ENCODE results near the gene GGN.
"Not testable (repeated sequence)": the region's sequence is repeated elsewhere in the genome, so short reads cannot be mapped to it uniquely, and the experiment has no call there.

GGN gene

DNA sequence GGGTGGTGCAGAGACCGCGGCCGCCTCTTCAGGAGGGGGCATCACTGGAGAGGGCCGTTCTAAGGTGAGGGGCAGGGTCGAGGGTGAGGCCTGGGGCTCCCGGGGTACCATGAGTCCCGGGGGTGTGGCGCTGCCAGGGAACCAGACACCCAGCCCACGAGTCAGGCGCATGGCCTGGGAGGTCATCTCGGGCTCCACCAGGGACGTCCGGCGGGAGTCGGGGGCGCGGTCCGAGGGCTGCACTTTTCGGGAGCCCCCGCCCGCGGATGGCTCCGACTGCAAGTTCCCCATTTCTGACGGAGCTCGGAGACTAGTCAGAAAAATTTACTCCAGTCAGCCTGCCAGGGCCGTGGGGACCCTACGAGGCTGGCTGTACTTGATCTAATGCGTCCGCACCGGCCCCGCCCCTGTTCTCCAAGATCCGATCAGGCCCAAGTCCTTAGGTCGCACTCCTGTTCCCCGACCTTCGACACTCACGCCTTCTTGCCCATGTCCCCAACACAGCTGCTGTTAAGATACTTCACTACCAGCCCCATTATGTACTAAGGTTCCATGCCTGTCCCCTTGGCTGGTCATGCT is 774 bp downstream of the GGN start:
- no peak for DNase-seq (ENCODE audit: low read depth)

GRCh38 chr19:38386300-38386970 is 1.4 kb downstream of the GGN start:
- DNase-seq (ENCODE audit: low read depth): no peak

- no peak for DNase-seq (ENCODE audit: low read depth)
These were observed 2.0 kb downstream of the GGN start for GRCh38 chr19:38385804-38386257.

DNA sequence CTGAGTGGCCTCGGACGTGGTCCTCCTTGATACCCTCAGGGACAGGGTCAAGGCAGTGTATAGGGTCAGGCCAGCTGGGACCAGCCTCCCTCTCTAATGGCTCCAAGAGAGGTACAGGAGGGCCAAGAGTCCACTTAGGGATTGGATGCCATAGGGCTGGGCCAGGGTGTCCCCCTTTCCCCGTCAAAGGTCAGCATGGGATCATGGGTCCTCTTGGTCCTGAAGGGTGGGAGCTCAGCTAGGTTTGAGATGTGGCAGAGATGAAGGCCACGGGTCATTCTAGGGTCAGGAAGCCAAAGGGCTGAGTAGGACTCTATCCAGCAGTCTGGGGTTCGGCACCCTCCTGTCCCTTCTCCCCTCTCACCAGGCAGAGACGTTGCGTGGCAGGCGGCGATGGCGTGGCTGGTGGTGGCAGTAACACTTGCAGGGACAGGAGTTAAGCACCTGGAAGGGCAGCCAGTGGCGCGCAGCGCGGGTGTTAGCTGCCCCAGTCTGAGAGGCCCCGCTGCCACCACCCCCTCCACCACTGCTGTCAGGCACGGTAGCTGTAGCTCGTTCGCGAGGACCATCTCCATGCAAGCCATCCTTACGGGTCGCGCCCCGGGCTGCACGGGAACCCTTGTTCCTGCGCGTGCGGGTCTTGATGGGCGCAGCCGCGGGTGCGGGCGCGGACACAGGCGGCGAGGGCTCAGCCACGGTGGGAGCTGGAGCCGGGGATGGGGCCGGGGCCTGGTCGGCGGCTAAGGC is 2.6 kb downstream of the GGN start:
- no peak for DNase-seq (ENCODE audit: low read depth)

DNA sequence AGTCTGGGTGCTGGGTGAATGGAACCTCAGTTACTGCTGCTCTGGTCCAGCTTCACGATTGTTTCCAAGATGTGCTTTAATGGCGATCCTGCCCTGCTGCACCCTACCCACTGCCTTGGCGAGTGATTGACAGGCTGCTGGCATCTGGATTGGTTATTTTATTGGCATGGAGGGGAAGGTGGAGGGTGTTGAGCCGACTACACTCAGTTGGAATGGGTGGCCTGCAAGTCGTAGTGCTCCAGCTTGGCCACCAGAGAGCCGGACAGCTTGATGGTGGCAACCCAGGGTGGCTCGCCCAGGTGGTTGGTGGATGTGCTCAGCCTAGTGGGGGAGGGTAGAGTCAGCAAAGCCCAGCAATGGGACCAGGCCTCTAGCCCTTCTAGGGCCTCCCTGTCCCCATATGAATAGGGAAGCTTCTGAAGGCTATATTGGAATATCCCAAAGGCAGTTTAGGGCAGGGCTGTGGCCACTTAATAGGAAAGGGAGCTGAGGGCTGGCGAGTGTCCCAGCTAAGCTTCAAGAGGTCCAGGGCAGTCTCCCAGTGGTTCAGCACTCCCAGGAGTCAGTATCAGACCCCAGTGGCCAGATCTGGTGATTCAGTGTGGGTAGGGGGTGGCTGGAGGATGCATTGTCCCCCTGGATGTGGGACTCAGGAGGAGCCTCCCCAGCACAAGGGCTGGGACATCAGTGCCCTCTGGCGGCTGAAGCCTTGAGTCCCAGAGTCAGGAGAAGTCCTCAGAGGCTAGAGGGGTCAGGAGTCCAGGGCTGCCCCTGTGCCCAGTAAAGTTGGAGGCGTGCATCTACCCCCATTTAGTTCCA is 3.4 kb downstream of the GGN start:
- DNase-seq (ENCODE audit: low read depth): no peak

DNA sequence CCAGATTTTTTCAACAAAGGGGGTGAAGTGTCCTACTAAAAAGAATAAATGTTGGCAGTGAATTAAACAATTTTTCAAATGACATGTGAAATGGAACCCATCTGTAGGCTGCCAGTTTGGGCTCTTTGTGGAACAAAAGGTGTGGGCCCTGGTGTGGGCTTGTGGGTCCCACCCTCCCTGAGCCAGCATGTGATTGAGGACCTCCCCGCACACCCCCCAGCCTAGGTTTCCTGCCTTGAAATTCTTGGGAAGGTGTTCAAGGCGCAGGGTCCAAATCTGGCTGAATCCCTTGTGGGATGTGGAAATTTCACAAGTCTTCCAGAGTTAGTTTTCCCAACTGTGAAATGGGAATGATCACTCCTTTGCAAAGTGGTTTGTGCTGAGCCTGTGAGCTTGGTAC is 4.1 kb downstream of the GGN start:
- DNase-seq (ENCODE audit: low read depth): no peak

DNA sequence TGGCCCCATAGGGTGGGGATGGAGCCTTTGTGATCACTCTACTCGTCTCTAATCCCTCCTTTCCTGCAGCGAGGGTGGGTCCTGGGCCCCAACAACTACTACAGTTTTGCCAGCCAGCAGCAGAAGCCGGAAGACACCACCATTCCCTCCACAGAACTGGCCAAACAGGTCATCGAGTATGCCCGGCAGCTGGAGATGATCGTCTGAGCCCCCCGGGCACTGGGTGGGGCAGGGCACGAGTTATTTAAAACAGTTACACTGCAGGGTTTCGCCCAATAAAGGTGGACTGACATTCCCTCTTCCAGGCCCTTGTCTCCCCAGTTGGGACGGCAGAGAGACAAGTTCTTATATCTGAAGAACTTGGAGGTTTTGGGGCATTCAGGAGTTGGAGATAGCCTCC is 4.7 kb downstream of the GGN start:
- DNase-seq (ENCODE audit: low read depth): no peak

DNA sequence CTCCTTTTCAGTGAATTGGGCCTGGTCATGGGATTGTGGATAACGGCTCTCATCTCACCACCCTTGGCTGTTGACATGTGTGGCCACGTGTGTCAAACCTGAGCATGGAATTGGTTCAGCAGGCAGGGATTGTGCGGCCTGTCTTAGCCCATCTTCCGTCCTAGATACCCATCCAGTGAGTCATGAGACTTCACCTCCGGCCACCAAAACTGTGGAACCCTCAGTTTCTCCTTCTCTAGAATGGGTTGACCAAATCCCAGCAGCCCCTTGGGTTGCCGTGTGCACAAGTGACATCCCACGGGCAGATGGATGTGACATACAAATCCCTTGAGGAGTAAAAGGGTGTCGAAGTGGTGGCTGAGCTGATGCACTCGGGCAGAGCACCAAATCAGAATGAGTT is 6.7 kb downstream of the GGN start:
- DNase-seq (ENCODE audit: low read depth): no peak

- no peak for DNase-seq (ENCODE audit: low read depth)
These were observed 9.0 kb downstream of the GGN start for GRCh38 chr19:38378866-38379265.

DNA sequence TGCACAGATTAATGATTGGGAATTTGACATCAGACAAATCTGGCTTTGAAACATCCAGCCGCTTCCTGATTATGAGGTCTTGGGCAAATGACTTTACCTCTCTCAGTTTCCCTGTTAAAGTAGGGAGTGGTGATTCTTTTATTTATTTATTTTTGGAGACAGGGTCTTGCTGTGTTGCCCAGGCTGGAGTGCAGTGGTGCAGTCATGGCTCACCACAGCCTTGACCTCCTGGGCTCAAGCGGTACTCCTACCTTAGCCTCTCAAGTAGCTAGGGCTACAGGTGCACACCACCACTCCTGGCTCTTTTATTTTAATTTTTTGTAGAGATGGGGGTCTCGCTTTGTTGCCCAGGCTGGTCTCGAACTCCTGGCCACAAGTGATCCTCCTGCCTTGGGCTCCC is 10.8 kb downstream of the GGN start:
- DNase-seq (ENCODE audit: low read depth): no peak

- DNase-seq (ENCODE audit: low read depth): no peak
These were observed 11.3 kb downstream of the GGN start for GRCh38 chr19:38376576-38376975.

DNA sequence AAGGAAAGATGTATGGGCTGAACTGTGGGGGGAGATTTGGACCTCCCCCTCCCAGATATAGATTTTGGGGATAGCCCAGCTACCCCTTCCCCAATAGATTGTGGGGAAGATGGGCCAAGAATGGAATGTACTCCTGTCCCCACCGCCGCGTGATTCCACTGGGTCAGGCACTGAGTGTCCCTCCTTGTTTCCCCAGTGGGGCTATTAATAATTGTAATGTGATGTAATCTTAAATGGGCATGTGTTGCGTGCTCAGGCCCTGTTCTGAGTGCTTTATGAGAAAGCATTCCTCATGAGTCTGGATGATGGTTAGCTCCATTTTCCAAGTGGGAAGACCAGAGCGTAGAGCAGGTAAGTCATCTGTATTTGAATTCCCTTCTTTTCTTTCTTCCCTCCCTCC is 12.1 kb downstream of the GGN start:
- no peak for DNase-seq (ENCODE audit: low read depth)

GRCh38 chr19:38375098-38375493 is 12.7 kb downstream of the GGN start:
- no peak for DNase-seq (ENCODE audit: low read depth)

GRCh38 chr19:38374332-38375097 is 13.3 kb downstream of the GGN start, which contains the start of gene PSMD8:
Gene PSMD8, plus strand, starts transcription at chr19:38374571. Its CDS starts 31 bp downstream, at chr19:38374602.
- peak; percentile 99 for DNase-seq (ENCODE audit: low read depth)

GRCh38 chr19:38373907-38374331 is 13.9 kb downstream of the GGN start:
- DNase-seq (ENCODE audit: low read depth): no peak

DNA sequence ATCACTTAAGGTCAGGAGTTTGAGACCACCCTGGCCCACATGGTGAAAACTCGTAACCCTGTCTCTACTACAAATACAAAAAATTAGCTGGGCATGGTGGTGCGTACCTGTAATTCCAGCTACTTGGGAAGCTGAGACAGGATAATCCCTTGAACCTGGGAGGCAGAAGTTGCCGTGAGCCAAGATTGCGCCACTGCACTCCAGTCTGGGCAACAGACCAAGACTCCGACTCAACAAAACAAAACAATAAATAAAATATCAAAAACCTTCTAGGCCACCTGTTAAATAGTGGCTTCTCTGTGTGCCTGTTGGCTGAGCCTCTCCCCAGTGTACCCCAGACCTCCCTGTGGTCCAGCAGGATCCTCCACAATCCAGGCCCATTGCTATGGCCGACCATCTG is 16.8 kb downstream of the GGN start:
- no peak for DNase-seq (ENCODE audit: low read depth)

- DNase-seq (ENCODE audit: low read depth): no peak
These were observed 17.5 kb downstream of the GGN start for GRCh38 chr19:38370299-38370698.

DNA sequence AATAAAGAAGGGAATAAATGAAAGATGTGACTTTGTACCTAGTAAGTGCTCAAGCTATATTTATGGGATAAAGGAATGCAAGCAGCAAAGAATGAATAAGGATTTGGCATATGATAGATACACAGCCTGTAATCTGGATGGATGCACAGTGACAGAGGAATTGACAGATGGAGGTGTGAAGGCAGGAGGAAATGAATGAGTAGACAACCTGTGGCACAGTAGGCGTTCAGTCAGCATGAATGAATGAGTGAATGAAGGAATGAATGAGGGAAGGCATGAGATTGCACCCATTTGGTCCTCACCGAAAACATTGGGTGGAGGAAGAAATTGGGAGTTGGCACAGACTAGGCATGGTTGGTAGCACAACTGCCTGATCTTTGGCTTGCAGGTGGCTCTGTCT is 18.2 kb downstream of the GGN start:
- no peak for DNase-seq (ENCODE audit: low read depth)

DNA sequence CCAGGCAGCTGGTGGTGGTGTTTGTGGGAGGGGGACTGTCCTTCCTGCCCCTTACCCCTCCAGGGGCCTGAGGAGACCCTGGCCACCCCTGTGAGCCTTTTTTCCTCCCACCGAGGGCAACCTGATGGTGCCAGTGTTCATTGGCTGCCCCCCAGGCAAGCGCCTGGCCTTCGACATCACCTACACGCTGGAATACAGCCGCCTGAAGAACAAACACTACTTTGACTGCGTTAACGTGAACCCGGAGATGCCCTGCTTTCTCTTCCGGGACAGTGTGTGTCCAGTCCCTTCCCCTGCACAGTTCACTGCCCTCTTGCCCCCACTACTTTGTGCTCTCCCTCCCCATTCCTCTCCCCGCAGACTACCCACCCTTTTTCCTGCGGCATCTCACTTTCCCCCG is 20.8 kb downstream of the GGN start:
- DNase-seq (ENCODE audit: low read depth): no peak

GRCh38 chr19:38362946-38363688 is 24.7 kb downstream of the GGN start:
- DNase-seq (ENCODE audit: low read depth): not testable (repeated sequence)

Data from activated T-cell treated with anti-CD3 and anti-CD28 coated beads for 48 hours (primary cell).